ENCODE data around the gene CACNG8. TPM values are rescaled to one million over a fixed set of nuclear protein-coding genes. Genes with fewer than 3 reads are reported as not detected.

CACNG8 gene
- total and polyA plus RNA-seq, 12 donors = under 0.01 to 0.06 (median 0.03) TPM; not detected in 7

- WGBS, 4 donors = 24 to 36% (median 32%) methylated on average over 4 to 8 of the region's 8 CpGs
- H3K36me3 ChIP-seq (replicated peaks in 1 of 2) = no peaks in the 10 kb centered on the region
Observed at GRCh38 chr19:53927739-53928138, 35.0 kb upstream of the CACNG8 start.

DNA sequence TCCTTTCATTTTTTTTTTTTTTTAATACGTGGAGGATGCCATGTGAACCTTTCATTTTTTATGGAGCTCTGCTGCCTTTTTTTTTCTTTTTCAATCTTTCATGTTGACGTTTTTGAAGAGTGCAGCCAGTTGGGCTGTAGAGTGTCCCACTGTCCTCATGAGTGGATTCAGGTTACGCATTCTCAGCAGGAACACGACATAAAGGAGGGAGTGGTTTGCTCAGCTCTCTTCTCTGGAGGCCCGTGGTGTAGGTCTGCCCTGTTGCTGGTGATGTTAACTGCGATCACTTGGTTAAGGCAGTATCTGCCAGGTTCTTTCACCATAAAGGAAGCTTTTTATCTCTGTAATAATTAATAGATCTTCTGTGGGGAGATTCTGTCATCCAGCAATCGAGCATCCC, 26.7 kb upstream of the CACNG8 start:
- 38 to 42% (median 40%) methylated on average over 7 of the region's 7 CpGs for WGBS, 4 donors
- TF ChIP-seq, protein P1, sequence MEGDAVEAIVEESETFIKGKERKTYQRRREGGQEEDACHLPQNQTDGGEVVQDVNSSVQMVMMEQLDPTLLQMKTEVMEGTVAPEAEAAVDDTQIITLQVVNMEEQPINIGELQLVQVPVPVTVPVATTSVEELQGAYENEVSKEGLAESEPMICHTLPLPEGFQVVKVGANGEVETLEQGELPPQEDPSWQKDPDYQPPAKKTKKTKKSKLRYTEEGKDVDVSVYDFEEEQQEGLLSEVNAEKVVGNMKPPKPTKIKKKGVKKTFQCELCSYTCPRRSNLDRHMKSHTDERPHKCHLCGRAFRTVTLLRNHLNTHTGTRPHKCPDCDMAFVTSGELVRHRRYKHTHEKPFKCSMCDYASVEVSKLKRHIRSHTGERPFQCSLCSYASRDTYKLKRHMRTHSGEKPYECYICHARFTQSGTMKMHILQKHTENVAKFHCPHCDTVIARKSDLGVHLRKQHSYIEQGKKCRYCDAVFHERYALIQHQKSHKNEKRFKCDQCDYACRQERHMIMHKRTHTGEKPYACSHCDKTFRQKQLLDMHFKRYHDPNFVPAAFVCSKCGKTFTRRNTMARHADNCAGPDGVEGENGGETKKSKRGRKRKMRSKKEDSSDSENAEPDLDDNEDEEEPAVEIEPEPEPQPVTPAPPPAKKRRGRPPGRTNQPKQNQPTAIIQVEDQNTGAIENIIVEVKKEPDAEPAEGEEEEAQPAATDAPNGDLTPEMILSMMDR (IDR thresholded peaks at IDR 0.05) = no peak
- TF ChIP-seq POLR2A (IDR thresholded peaks at IDR 0.05) = no peak
- H3K27ac ChIP-seq = no peak overlapping the region
- intact Hi-C loops (cut with DNase I) = no loop called here
- DNase-seq = no peak
- no peaks in the 10 kb centered on the region for H3K4me1 ChIP-seq (replicated peaks in 1 of 2)
- H3K9me3 ChIP-seq (replicated peaks in 1 of 3) = no peaks in the 10 kb centered on the region
- no peaks in the 10 kb centered on the region for H3K36me3 ChIP-seq (replicated peaks in 1 of 2)
- H3K4me3 ChIP-seq = no peak overlapping the region
- H3K27me3 ChIP-seq = no peaks in the 10 kb centered on the region

More at GRCh38 chr19:53927739-53928138, 35.0 kb upstream of the CACNG8 start:
- DNase-seq = peak in 5 of 7 donors; percentile 18 to 58 (median 35)
- Histone ChIP-seq H3K4me1 (replicated peaks in 1 of 2) (no peaks in the 10 kb centered on the region), H3K27me3 (no peaks in the 10 kb centered on the region), H3K9me3 (replicated peaks in 1 of 3) (no peaks in the 10 kb centered on the region), H3K27ac (no peak overlapping the region), H3K4me3 (no peak overlapping the region)
- intact Hi-C loops (cut with DNase I) = no loop called here
- TF ChIP-seq, protein P1 (IDR thresholded peaks at IDR 0.05) = no peak
- TF ChIP-seq POLR2A (IDR thresholded peaks at IDR 0.05) = no peak

GRCh38 chr19:53942001-53942786, 20.5 kb upstream of the CACNG8 start:
- Histone ChIP-seq H3K9me3 (replicated peaks in 1 of 3) (no peaks in the 10 kb centered on the region), H3K27ac (no peak overlapping the region), H3K36me3 (replicated peaks in 1 of 2) (no peaks in the 10 kb centered on the region), H3K27me3 (peaks cover 25% of the 10 kb centered on the region), H3K4me3 (no peak overlapping the region), H3K4me1 (replicated peaks in 1 of 2) (no peaks in the 10 kb centered on the region)
- 3 to 8% (median 6%) methylated on average over 26 to 55 of the region's 55 CpGs for WGBS, 4 donors
- intact Hi-C loops (cut with DNase I) = no loop called here
- no peak for DNase-seq
- TF ChIP-seq, protein P1 (IDR thresholded peaks at IDR 0.05) = no peak
- no peak for TF ChIP-seq POLR2A (IDR thresholded peaks at IDR 0.05)

DNA sequence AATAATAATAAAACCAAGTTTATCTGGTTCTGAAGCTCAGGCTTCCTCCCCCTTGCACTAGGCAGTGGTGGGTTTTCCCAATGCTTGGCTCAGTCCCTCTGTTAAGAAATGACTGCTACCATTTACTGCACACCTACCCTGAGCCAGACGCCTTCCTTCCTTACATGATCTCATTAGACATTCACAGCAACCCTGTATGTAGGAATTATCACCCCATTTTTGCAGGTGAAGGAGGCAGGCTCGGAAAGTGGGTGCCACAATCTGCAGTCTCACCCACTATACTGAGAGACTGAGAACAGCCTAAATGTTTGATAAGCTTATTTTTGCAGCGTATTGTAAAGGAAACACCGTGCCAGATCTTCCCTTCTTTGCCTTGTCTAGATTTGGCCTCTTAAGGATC, 18.3 kb upstream of the CACNG8 start:
- WGBS, 4 donors = 71 to 100% (median 75%) methylated on average over 4 of the region's 4 CpGs
- TF ChIP-seq, protein P1 (IDR thresholded peaks at IDR 0.05) = no peak
- TF ChIP-seq POLR2A (IDR thresholded peaks at IDR 0.05) = no peak
- no peak overlapping the region for H3K4me3 ChIP-seq
- peaks cover 34% of the 10 kb centered on the region for H3K27me3 ChIP-seq
- no peak overlapping the region for H3K27ac ChIP-seq
- no peaks in the 10 kb centered on the region for H3K36me3 ChIP-seq (replicated peaks in 1 of 2)
- no peaks in the 10 kb centered on the region for H3K4me1 ChIP-seq (replicated peaks in 1 of 2)
- DNase-seq = no peak
- no peaks in the 10 kb centered on the region for H3K9me3 ChIP-seq (replicated peaks in 1 of 3)
- intact Hi-C loops (cut with DNase I) = no loop called here

Measured in adrenal gland (tissue), 12 donors.